Natural killer cell treated with Interleukin-12 subunit alpha and Interleukin-12 subunit beta and Interleukin-15 and Interleukin-18, amount 100 ng/mL, for 72 hours (primary cell): ENCODE measurements around the gene KDM1B. TPM values are rescaled to one million over a fixed set of nuclear protein-coding genes. Genes with fewer than 3 reads are reported as not detected.
"Not testable (repeated sequence)": the region's sequence is repeated elsewhere in the genome, so short reads cannot be mapped to it uniquely, and the experiment has no call there.

Experiments used
- ATAC-seq, 2 donors: fragments of 150-1000 bp; cut with Tn5 transposase in 1 of 2; sonication (Bioruptor Pico), chemical (Tn5 transposase) in 1 of 2; 2 replicates each; pipeline ENCODE4 v1.10.0; 2021
- DNase-seq: peaks from one replicate; pipeline ENCODE4 v3.0.0; 2022; ENCODE audit warnings: low spot score
- H3K27ac Mint-ChIP-seq, 2 donors: 1 replicate in 1 of 2; 2 replicates in 1 of 2; pipeline ENCODE4 v1.8.0; 2022; ENCODE audit warnings: mixed read lengths in 2 of 2, mild to moderate bottlenecking in 1 of 2, moderate library complexity in 1 of 2
- H3K27me3 Mint-ChIP-seq, 2 donors: 1 replicate in 1 of 2; 2 replicates in 1 of 2; pipeline ENCODE4 v1.8.0; 2022; ENCODE audit warnings: mixed read lengths in 2 of 2
- H3K36me3 Mint-ChIP-seq: one replicate; pipeline ENCODE4 v1.8.0; 2022; ENCODE audit warnings: mixed read lengths
- H3K4me1 Mint-ChIP-seq, 2 donors: 1 replicate in 1 of 2; 2 replicates in 1 of 2; pipeline ENCODE4 v1.8.0; 2022; ENCODE audit warnings: low read depth in 2 of 2, mixed read lengths in 2 of 2, mild to moderate bottlenecking in 1 of 2
- H3K4me3 Mint-ChIP-seq: one replicate; pipeline ENCODE4 v1.8.0; 2022; ENCODE audit warnings: mixed read lengths
- H3K9me3 Mint-ChIP-seq: 2 replicates; pipeline ENCODE4 v1.8.0; 2022; ENCODE audit warnings: mixed read lengths
- total RNA-seq, 2 donors: library from RNA; stranded (reverse); gene quantifications; one replicate each; pipeline ENCODE4 v1.2.3, GENCODE V29; 2022

Gene KDM1B
- total RNA-seq, 2 donors from 2014 or later: 8.1 to 10.6 TPM

DNA sequence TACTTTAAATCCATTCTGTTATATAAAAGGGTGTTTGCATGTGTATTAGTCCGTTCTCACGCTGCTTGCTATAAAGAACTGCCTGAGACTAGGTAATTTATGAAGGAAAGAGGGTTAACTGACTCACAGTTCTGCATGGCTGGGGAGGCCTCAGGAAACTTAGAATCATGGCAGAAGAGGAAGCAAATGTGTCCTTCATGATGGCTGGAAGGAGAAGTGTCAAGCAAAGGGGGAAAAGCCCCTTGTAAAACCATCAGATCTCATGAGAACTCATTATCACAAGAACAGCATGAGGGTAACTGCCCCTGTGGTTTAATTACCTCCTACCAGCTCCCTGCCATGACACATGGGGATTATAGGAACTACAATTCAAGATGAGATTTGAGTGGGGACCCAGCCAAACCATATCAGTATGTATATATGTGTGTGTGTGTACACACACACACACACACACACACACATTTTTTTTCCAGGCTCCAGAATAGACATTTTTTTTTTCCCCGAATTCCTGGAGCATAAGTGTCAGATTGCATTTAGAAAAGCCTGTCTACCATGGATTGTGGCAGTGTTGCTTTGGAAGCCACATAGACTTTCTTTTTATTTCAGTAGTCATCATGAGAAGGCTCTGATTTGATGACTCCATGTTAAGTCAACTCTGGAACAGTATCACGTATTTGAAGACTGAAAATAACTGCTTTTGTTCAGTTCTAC lies 31.5 kb downstream of the KDM1B start:
- no peaks in the 10 kb centered on the region for H3K36me3 Mint-ChIP-seq
- no peak overlapping the region for H3K4me3 Mint-ChIP-seq
- H3K9me3 Mint-ChIP-seq: no peaks in the 10 kb centered on the region
- no peak for DNase-seq
- ATAC-seq: no peak
- H3K27me3 Mint-ChIP-seq: no peaks in the 10 kb centered on the region
- no peak overlapping the region for H3K27ac Mint-ChIP-seq
- H3K4me1 Mint-ChIP-seq: no peaks in the 10 kb centered on the region

DNA sequence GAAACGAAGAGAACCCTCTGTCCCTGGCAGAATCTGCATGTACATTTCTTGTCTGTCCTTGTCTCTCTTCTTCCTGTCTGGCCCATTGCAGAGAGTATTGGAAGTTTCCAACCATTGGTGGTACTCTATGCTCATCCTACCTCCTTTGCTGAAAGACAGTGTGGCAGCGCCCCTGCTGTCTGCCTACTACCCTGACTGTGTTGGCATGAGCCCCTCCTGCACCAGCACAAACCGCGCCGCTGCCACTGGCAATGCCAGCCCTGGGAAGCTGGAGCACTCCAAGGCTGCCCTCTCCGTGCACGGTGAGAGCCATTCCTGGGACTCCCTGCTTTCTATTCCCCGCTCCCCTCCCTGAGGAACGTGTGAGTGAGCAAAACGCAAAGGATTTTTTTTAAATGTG lies 32.5 kb downstream of the KDM1B start:
- Mint-ChIP-seq H3K9me3 (no peaks in the 10 kb centered on the region), H3K4me1 (no peaks in the 10 kb centered on the region), H3K36me3 (no peaks in the 10 kb centered on the region), H3K27ac (no peak overlapping the region), H3K4me3 (no peak overlapping the region), H3K27me3 (no peaks in the 10 kb centered on the region)
- DNase-seq (no peak), ATAC-seq (no peak)

DNA sequence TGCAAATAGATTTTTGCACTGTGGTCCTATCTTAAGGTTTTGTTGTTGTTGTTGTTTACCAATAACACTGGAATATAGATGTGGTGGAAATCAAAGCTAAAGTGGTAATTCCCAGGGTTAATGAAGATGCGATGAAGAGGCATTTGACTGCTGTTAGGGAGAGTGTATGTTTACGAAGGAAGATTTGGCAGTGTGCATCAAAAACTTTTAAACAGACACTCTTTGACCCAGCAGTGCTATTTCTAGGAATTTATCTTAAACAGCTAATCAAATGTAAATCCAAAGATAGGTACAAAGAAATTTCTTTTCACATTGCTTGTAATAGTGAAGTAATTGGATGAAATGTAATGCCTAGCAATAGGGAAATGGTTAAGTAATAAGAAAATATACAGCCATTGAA lies 34.0 kb downstream of the KDM1B start:
- no peaks in the 10 kb centered on the region for H3K36me3 Mint-ChIP-seq
- no peak overlapping the region for H3K27ac Mint-ChIP-seq
- H3K4me3 Mint-ChIP-seq: no peak overlapping the region
- H3K27me3 Mint-ChIP-seq: no peaks in the 10 kb centered on the region
- ATAC-seq (no peak), DNase-seq (no peak)
- H3K9me3 Mint-ChIP-seq: no peaks in the 10 kb centered on the region
- no peaks in the 10 kb centered on the region for H3K4me1 Mint-ChIP-seq

DNA sequence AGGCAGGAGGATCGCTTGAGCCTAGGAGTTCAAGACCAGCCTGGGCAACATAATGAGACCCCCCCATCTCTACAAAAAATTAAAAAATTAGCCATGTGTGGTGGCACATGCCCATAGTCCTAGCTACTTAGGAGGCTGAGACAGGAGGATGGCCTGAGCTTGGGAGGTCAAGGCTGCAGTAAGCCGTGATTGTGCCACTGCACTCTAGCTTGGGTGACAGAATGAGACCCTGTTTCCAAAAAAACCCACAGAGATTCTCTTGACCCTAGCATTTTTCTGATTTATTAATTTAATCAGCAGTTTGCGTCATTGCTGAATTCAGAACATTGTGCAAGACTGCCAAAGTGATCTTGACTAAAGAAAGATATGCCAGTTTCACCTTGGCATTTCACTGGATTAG lies 36.8 kb downstream of the KDM1B start:
- peaks cover 3% of the 10 kb centered on the region for H3K36me3 Mint-ChIP-seq
- H3K4me3 Mint-ChIP-seq: no peak overlapping the region
- ATAC-seq (no peak), DNase-seq (no peak)
- H3K4me1 Mint-ChIP-seq: no peaks in the 10 kb centered on the region
- H3K27me3 Mint-ChIP-seq: no peaks in the 10 kb centered on the region
- H3K27ac Mint-ChIP-seq: no peak overlapping the region
- H3K9me3 Mint-ChIP-seq: no peaks in the 10 kb centered on the region

DNA sequence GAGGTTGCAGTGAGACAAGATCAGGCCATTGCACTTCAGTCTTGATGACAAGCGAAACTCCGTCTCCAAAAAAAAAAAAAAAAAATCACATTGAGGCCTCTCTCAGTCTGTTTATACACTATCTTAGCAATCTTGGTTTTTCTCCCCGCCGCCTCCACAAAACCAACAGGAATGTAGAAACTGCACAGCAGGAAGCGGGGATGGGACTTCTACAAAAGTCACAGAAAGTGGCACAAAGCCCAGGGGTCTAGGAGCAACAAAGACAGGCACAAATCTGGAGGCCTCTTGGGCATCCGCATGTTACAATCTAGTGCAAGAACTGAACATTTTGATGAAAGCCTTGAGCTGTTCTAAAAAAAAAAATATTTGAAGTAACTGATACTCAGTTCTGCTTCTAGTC lies 48.6 kb downstream of the KDM1B start:
- H3K27ac Mint-ChIP-seq: no peak overlapping the region
- peaks cover 8% of the 10 kb centered on the region for H3K36me3 Mint-ChIP-seq
- ATAC-seq: no peak
- no peak overlapping the region for H3K4me3 Mint-ChIP-seq
- no peaks in the 10 kb centered on the region for H3K9me3 Mint-ChIP-seq
- no peak for DNase-seq
- H3K4me1 Mint-ChIP-seq: no peaks in the 10 kb centered on the region
- H3K27me3 Mint-ChIP-seq: no peaks in the 10 kb centered on the region

DNA sequence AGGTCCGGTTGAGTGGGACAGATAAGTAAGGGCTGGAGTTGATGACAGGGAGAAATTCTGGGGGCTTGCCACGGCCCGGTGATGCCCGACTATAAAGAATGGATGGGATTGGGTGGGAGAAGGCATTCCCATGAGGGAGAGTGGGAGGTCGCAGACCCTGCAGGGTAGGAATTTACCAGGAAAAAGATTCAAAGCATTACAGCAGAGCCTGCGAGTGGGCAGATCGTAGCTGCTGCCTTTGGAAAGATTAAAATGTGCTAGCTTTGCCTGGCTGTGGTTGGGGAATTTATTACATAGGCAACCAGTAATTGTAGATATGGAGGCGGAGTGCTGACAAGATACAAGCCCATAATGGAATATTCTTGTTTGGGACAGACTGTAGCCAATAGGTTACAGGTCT lies 49.5 kb downstream of the KDM1B start:
- Mint-ChIP-seq H3K4me3 (no peak overlapping the region), H3K36me3 (peaks cover 8% of the 10 kb centered on the region), H3K27me3 (no peaks in the 10 kb centered on the region), H3K9me3 (no peaks in the 10 kb centered on the region), H3K4me1 (no peaks in the 10 kb centered on the region), H3K27ac (no peak overlapping the region)
- ATAC-seq (no peak), DNase-seq (no peak)

DNA sequence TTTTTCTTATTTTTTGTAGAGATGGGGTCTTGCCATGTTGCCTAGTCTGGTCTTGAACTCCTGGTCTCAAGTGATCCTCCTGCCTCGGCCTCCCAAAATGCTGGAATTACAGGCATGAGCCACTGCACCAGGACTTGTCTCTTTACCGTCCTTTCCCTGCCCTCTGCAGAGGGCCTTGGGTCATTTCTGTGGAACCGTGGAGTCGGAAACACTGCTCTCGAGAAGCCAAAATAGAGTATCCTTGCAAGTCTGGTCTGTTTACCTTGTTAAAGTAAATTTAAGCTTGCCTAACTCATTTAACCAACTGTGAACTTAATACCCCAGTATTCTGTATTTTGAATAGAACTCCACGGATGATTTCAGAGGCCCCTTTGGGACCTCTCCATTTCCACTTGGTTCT lies 51.4 kb downstream of the KDM1B start:
- Mint-ChIP-seq H3K36me3 (peaks cover 5% of the 10 kb centered on the region), H3K4me3 (no peak overlapping the region), H3K27ac (no peak overlapping the region), H3K27me3 (no peaks in the 10 kb centered on the region), H3K4me1 (peaks cover 0 to 5% of the 10 kb centered on the region in 2 donors), H3K9me3 (no peaks in the 10 kb centered on the region)
- ATAC-seq: no peak
- no peak for DNase-seq

DNA sequence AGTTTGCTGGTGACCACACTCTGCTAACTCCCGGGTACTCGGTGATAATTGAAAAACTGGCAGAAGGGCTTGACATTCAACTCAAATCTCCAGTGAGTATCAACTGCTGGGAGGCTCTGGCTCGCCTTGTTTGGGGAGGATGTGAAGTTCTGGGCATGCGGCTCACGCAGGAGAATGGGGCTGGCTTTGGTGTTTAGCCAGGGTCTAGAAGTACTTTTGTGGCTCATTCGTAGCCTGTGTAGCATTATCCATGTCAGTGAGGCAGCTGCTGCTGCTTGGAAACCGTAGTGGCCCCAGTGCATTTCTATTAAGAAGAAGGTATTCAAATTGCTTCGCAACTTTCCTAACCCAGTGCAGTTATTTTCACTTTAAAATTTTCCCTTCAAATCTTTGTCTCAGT lies 52.2 kb downstream of the KDM1B start:
- H3K4me3 Mint-ChIP-seq: no peak overlapping the region
- H3K4me1 Mint-ChIP-seq: peaks cover 0 to 6% of the 10 kb centered on the region in 2 donors
- H3K27me3 Mint-ChIP-seq: no peaks in the 10 kb centered on the region
- H3K9me3 Mint-ChIP-seq: no peaks in the 10 kb centered on the region
- DNase-seq (no peak), ATAC-seq (no peak)
- no peak overlapping the region for H3K27ac Mint-ChIP-seq
- peaks cover 4% of the 10 kb centered on the region for H3K36me3 Mint-ChIP-seq

DNA sequence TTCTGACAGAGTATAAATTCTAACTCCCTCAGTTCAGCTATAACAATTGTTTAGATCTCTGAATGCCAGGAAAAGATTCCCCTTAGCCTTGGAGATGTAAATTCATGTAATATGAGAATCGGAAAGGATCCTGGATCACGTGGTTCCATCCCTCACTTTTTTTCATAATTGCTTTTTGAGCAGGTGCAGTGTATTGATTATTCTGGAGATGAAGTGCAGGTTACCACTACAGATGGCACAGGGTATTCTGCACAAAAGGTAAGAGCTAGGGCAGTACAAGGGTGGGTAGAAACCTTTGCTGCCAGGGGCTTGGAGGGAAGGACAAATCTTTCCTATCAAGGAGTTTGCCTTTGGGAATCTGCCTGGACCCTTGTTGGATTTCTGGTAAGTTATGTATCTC lies 52.7 kb downstream of the KDM1B start:
- no peaks in the 10 kb centered on the region for H3K9me3 Mint-ChIP-seq
- no peak overlapping the region for H3K4me3 Mint-ChIP-seq
- H3K27me3 Mint-ChIP-seq: no peaks in the 10 kb centered on the region
- DNase-seq (no peak), ATAC-seq (no peak)
- H3K27ac Mint-ChIP-seq: no peak overlapping the region
- no peaks in the 10 kb centered on the region for H3K36me3 Mint-ChIP-seq
- H3K4me1 Mint-ChIP-seq: peaks cover 0 to 6% of the 10 kb centered on the region in 2 donors

DNA sequence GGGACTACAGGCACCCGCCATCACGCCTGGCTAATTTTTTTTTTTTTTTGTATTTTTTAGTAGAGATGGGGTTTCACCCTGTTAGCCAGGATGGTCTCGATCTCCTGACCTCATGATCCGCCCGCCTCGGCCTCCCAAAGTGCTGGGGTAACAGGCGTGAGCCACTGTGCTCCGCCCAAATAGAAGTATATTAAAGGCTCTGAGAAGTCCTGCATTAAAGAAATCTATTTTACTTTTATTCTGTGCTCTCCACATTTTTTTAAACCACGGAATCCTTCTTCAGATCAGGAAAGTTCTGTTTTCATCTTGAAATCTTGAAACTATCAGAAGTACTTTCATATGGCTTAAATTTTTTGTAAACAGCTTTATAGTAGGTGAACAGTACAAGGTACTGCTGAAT lies 53.6 kb downstream of the KDM1B start:
- not testable (repeated sequence) for ATAC-seq, H3K4me3 Mint-ChIP-seq, H3K27ac Mint-ChIP-seq, H3K9me3 Mint-ChIP-seq, H3K27me3 Mint-ChIP-seq, H3K36me3 Mint-ChIP-seq, H3K4me1 Mint-ChIP-seq, DNase-seq

DNA sequence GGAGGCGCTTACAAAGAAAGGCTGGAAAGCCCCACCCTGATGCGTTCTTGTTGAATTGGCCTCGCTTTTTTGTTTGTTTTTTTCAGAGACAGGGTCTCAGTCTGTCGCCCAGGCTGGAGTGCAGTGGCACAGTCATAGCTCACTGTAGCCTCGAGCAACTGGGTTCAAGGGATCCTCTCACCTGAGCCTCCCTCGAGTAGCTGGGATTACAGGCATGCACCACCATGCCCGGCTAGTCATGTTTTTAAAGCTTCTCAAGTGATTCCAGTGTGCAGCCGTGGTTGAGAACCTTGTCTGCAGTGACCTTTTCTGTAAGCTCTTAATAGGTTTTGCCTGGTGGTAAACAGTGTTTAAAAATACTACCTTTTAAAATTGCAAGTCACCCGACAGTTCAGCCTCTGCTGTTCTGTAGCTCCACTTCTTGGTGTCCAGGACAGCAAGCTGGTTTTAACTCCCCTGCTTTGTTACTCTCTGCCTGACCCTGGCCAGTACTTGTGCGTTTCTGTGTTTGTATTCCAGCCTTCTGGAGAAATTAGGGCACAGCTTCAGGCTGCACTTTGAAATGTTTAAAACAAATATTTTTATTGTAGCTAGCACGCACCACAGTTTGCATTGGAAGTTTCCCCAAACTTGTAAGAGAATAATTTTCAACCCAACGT lies 54.4 kb downstream of the KDM1B start:
- Mint-ChIP-seq H3K9me3 (no peaks in the 10 kb centered on the region), H3K4me3 (no peak overlapping the region), H3K27ac (no peak overlapping the region), H3K4me1 (peaks cover 0 to 13% of the 10 kb centered on the region in 2 donors), H3K36me3 (peaks cover 6% of the 10 kb centered on the region), H3K27me3 (no peaks in the 10 kb centered on the region)
- no peak for DNase-seq
- no peak for ATAC-seq

DNA sequence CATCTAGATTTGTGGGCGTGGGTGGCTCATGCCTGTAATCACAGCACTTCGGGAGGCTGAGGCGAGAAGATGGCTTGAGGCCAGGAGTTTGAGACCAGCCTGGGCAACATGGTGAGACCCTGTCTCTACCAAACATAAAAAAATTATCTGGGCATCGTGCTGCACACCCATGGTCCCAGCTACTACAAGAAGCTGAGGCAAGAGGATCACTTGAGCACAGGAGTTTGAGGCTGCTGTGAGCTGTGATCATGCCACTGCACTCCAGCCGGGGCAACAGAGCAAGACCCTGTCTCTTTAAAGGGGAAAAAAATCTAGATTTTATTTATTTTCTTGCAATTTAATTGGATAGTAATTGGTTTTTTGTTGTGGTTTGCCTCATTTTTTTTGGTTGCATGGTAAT lies 55.5 kb downstream of the KDM1B start:
- no peak overlapping the region for H3K27ac Mint-ChIP-seq
- peaks cover 0 to 13% of the 10 kb centered on the region in 2 donors for H3K4me1 Mint-ChIP-seq
- H3K27me3 Mint-ChIP-seq: no peaks in the 10 kb centered on the region
- peaks cover 6% of the 10 kb centered on the region for H3K36me3 Mint-ChIP-seq
- no peak for DNase-seq
- no peaks in the 10 kb centered on the region for H3K9me3 Mint-ChIP-seq
- ATAC-seq: no peak
- H3K4me3 Mint-ChIP-seq: no peak overlapping the region

DNA sequence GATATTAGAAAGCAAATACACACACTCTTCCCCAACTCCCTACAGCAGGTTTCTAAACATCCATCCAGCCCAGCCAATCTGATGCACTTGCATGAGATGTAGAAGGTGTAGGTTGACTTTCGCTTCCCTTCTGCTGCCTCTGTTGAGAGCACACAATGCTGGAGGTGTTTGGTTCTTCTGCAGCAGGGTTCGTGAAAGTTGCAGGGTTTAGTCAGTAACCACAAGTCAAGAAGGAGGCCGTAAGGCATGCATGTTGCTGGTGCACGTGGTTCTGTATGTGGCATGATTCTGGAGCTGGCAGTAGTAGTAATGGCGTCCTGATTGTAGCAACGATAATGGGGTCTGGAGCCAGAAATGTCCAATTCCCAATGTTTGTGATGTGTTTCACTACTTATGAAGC lies 56.1 kb downstream of the KDM1B start:
- Mint-ChIP-seq H3K27me3 (no peaks in the 10 kb centered on the region), H3K9me3 (no peaks in the 10 kb centered on the region), H3K36me3 (peaks cover 6% of the 10 kb centered on the region), H3K4me1 (peaks cover 0 to 13% of the 10 kb centered on the region in 2 donors), H3K4me3 (no peak overlapping the region), H3K27ac (no peak overlapping the region)
- ATAC-seq: peak in 1 of 2 donors; percentile 59
- DNase-seq: no peak

DNA sequence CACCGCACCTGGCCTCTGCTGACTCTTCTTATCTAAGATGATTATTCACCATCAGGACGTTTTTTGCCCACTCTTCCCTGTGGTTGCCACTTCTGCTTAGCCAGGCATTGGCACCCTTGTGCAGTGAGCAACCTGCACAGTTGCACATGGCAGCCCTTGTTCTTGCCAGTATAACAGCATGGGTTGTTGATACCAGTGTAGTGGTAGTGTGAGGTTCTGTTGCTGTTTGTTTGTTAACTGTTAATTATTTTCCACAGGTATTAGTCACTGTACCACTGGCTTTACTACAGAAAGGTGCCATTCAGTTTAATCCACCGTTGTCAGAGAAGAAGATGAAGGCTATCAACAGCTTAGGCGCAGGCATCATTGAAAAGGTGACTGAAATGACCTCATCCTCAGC lies 57.0 kb downstream of the KDM1B start:
- DNase-seq (no peak), ATAC-seq (no peak)
- peaks cover 0 to 13% of the 10 kb centered on the region in 2 donors for H3K4me1 Mint-ChIP-seq
- H3K4me3 Mint-ChIP-seq: no peak overlapping the region
- H3K27ac Mint-ChIP-seq: peak overlapping the region in 1 of 2 donors; percentile 46
- H3K36me3 Mint-ChIP-seq: peaks cover 6% of the 10 kb centered on the region
- H3K27me3 Mint-ChIP-seq: no peaks in the 10 kb centered on the region
- H3K9me3 Mint-ChIP-seq: no peaks in the 10 kb centered on the region

DNA sequence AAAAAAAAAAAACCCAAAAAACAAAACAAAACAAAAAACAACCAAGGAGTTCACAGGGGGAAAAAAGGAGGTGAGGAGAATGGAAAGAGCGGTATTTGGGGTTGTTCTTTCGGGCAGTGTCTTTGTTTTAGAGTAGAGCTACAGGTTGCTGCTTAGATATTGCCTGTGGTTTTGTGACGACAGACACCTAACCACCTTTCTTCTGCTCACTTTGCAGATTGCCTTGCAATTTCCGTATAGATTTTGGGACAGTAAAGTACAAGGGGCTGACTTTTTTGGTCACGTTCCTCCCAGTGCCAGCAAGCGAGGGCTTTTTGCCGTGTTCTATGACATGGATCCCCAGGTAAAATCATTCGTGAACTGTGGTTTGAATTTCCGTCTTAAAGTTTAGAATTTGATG lies 58.2 kb downstream of the KDM1B start:
- Mint-ChIP-seq H3K4me1 (peaks cover 3 to 13% of the 10 kb centered on the region in 2 donors), H3K27me3 (no peaks in the 10 kb centered on the region), H3K9me3 (no peaks in the 10 kb centered on the region), H3K27ac (no peak overlapping the region), H3K36me3 (peaks cover 6% of the 10 kb centered on the region), H3K4me3 (no peak overlapping the region)
- ATAC-seq: no peak
- no peak for DNase-seq
